Left renal pelvis (tissue), 4 donors: ENCODE results near the gene MKNK1. TPM values are rescaled to one million over a fixed set of nuclear protein-coding genes. Genes with fewer than 3 reads are reported as not detected.
A peak's percentile ranks its signal among the peaks of the same experiment; 100 is the strongest.

Experiments
- DNase-seq, 4 donors: peaks; one replicate each; pipeline ENCODE4 v3.0.0-alpha.2; 2013; ENCODE audit warnings: low read depth in 4 of 4, low spot score in 3 of 4
- polyA plus RNA-seq, 4 donors: library from polyadenylated mRNA; unstranded; fragments of 120-200 nt; gene quantifications; one replicate each; pipeline ENCODE4 v1.2.1, GENCODE V29; 2013; ENCODE audit not compliant: insufficient read length in 4 of 4

The MKNK1 gene
- polyA plus RNA-seq, 4 donors: 23.3 to 39.4 (median 29.4) TPM

- DNase-seq: no peak
Observed at GRCh38 chr1:46526013-46526690, 77.9 kb downstream of the MKNK1 start.

- DNase-seq: no peak
Observed at GRCh38 chr1:46525253-46525983, 78.7 kb downstream of the MKNK1 start.

- no peak for DNase-seq
Observed at GRCh38 chr1:46524843-46525242, 79.2 kb downstream of the MKNK1 start.

DNA sequence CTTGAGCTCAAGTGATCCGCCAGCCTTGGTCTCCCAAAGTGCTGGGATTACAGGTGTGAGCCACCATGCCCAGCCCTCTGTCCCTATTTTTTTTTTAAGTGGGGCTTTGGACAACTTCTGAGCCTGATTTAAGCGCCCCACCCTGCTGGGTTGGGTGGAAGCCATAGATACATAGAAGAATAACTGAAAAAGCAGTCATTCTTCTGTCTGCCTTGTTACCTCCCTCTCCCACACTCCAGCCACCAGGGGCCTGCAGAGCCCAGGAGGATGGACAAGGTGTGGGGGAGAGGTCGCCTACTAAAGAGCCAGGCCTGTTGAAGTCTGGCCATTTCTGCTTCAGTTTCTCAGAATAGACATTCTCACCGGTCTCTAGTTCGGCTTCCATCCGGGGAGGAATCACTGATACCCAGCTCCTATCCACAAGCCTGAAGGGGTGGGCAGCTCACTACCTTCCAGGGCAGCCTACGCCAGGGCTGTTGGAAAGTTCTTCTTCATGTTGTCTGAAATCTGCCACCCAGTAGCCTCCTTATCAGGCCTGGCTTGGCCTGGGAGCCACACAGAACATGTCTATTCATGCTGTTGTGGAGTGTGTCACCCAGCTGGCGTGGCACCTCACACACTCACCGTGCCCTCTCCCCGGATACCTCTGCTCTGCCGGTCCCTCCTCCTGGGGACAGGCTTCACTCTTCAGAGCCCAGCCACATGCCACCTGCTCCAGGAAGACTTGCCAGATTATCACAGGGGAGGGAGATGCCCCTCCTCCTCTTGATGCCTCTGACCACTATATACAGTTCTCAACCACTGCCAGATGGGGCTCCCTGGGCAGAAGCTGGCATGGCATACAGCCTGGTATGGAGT, 80.3 kb downstream of the MKNK1 start:
- DNase-seq: no peak

GRCh38 chr1:46522969-46523320, 81.1 kb downstream of the MKNK1 start:
- no peak for DNase-seq

- DNase-seq: no peak
Observed at GRCh38 chr1:46522184-46522968, 81.7 kb downstream of the MKNK1 start.

- no peak for DNase-seq
Observed at GRCh38 chr1:46521414-46521813, 82.7 kb downstream of the MKNK1 start.

GRCh38 chr1:46520063-46520911, 83.8 kb downstream of the MKNK1 start:
- peak in 1 of 4 donors; percentile 33 for DNase-seq

GRCh38 chr1:46519209-46519608, 84.9 kb downstream of the MKNK1 start:
- DNase-seq: no peak

- no peak for DNase-seq
Observed at GRCh38 chr1:46517932-46518498, 86.1 kb downstream of the MKNK1 start.

DNA sequence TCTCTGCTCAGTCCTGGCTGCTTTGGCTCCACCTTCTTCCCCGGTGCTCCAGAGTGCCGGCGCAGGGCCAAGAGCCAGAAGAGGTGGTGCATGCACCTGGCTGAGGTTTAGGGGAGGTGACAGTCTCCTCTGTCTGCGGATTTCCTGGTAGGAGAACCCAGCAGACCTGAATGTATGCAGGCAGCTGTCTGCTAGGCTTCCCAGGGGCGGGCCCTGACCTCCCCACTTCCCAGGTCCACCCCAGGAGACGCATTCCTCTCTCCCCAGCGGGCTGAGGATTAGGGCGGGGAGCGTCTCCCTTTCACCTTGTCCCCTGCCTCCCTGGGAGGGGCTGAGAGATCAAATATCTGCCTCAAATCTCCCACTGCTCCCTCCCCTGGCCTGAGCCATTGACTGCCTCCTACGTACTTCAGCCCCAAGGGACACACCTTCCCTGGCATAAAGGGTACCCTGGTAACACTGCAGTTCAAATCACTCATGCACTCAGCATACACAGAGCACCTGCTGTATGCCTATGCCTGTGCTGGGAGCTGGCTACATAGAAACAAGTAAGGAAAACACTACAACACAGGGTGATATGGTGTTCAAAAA, 87.0 kb downstream of the MKNK1 start:
- DNase-seq: no peak

- no peak for DNase-seq
Observed at GRCh38 chr1:46516200-46516950, 87.7 kb downstream of the MKNK1 start.

- no peak for DNase-seq
Observed at GRCh38 chr1:46515576-46515975, 88.5 kb downstream of the MKNK1 start.

DNA sequence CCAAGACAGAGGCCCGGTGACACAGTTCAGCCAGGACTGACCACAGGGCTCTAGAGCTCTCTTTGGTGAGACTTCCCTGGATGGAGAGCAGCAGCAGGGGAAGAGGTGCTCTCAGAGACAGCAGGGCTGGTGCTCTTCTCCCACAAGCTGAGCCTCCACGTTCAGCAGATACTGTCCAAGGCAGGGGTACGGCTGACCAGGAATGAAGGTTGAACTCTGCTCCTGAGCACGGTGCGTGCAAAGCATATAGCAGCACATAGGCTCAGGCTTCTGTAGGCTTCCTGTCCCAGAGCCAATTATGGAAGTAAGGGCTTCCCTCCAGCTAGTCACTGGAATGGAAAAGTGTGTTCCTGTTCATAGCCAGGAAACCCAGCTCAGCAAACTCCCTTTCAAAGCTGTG, 90.5 kb downstream of the MKNK1 start:
- DNase-seq: no peak

- DNase-seq: no peak
Observed at GRCh38 chr1:46512792-46513190, 91.3 kb downstream of the MKNK1 start.

DNA sequence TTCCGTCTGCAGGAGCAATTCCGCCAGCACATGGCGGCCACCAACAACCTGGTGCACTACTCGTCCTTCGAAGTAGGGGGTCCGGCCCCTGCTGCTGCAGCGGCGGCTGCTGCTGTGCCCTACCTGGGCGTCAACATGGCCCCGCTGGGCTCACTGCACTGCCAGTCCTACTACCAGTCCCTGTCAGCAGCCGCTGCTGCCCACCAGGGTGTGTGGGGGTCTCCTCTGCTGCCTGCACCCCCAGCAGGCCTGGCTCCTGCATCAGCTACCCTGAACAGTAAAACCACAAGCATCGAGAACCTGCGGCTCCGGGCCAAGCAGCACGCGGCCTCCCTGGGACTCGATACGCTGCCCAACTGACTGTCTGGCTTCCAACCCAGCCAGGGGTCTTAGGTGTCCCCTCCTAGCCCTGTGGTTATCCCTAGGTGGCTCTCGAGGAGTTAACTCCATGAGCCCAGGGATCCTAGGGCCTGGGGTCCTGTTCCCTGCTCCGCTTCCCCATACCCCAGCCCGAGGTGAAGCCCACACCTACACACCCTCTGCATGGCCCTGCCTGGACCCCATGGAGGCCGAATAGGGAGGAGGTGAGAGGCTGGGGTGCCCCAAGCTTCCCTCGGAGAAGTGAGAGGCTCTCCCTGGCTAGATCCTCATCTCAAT, 91.8 kb downstream of the MKNK1 start:
- DNase-seq: no peak

GRCh38 chr1:46510998-46511365, 93.1 kb downstream of the MKNK1 start:
- DNase-seq: no peak
